Superior temporal gyrus (tissue), 1 donor: Measurements from ENCODE around the gene SLC7A14.

Experiments used
- DNase-seq: peaks from one replicate; pipeline ENCODE4 v3.0.0-alpha.2; 2016; ENCODE audit errors: extremely low spot score

SLC7A14 gene

DNA sequence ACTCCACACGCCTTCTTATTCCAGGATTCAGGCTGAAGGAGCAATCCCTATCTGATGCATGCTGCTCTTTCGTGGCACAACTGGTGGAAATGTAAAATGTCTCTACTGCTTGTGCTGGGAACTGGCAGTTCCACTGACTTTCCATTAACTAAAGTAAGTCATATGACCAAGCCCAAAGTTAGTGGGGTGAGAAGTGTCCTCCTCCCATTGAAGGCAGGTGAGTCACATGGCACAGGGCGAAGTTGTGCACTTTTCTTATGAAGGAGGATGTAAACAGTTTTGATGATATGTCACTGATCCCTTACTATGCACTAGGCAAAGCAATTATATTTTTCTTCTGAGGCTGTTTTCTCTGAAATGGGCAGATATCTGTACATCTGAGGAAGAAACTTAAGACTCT, 51.6 kb downstream of the SLC7A14 start:
- DNase-seq, result no peak

DNA sequence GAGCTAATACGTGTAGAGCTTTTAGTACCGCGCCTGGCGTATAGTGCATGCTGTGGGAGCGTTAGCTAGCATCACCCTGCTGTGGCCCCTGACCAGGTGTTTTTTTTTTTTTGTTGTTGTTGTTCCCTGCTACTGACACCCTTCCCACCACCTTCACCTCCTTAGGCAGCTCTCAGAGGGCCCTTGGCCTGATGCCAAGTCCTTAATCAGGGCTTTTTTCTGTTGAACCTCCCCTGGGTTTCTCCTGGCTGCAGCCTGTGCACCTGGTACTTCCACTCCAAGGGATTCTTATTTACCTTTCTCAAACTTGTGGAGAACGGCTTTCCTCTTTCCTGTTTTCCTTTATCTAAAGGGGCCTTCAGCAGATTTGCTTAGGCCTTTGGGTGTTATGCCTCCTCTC, 53.3 kb downstream of the SLC7A14 start:
- no peak for DNase-seq

DNA sequence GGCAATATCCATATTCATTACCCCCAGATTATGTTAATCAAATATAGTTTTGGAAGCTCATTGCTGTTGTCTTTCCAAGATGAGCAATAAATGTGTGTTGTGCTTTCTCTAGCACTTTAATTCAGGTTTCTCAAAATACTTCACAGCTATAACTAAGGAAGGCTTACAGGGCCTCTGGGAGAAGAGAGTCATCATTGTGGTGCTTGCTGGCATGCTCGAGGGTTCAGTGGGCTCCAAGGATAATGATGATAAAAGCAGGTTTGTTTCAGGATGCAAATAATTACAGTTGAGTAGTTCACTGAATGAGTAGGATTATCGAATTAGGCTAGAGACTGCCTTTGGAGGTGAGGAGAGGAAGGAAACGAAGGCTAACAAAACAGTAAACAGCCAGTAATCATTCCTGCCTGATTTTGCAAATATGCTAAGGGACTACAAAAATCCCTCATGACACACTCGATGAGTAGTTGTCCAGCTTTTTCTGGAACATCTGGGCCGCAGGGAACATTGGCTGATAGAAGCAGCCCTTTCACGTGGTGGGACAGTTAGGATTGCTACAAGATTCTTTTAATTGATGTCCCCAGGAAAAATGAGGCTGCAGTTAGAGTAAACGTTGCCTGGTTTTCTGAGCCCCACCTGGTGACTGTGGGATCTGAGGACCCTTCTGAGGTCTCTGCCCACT, 54.1 kb downstream of the SLC7A14 start:
- DNase-seq, result peak; percentile 42

DNA sequence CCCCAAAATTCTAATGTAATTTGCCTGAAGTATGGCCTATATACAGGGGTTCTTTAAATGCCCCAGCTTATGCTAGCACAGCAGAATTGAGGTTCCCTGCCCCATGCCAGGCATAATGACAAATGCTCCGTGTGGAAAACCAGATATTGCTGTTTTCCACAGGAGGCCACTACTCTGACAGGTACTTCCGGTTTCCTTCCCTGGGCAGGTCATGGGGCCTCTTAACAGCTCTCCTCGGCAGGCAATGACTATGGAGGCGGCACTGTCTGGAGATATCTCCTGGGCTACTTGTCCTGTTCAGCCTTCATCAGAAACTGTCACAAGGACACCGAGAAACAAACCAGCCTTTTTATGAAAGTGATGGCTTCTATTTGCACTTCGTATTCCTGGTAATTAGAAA, 54.8 kb downstream of the SLC7A14 start:
- DNase-seq, result no peak

DNA sequence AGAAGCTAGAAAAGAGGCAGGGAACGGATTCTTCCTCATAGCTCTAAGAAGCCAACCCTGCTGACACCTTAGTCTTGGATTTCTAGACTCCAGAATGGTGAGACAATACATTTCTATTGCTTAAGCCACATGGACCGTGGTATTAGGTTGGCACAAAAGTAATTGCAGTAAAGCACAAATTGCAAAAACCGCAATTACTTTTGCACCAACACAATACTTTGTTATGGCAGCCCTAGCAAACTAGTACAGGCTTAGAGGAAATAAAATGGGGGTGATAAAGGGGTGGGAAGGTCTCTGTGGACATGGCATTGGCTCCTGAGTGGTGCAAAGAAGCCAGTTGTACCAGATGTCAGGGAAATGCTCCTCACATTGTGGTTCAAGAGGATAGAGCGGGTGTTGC, 56.0 kb downstream of the SLC7A14 start:
- DNase-seq, result no peak

DNA sequence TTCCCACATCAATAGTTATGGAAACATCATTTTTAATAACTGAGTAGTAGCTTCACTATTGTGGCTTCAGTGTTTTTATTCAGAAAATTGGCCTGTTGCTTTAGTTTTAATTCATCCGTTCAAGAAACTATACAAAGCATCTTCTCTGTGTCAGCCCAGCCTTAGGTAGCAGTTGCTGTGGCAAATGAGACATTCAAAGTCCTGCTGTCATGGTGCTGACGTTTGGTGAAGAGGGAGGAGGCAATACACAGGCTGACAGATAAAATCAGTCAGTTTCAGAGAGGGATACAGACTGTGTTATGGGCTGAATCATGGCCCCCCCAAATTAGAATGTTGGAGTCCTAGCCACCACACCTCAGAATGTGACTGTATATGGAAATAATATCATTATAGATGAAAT, 56.5 kb downstream of the SLC7A14 start:
- DNase-seq, result no peak

DNA sequence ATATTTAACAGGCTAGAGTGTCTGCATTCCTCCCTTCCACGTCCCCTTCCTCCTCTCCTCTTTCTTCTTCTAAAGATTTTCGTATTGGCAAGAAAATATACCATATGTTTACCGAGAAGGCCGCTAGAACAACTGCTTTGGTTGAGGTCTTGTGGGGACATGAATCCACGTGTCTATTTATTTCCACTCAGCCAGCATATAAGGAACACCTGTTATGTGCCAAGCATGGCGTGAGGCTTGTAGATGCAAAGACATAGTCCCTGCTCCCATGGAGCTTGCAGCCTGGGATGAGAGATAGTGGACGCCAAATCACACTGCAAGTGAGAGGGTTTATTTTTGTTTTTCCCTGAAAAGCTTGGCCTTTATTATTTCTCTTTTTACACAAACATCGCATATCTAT, 57.1 kb downstream of the SLC7A14 start:
- DNase-seq, result no peak

DNA sequence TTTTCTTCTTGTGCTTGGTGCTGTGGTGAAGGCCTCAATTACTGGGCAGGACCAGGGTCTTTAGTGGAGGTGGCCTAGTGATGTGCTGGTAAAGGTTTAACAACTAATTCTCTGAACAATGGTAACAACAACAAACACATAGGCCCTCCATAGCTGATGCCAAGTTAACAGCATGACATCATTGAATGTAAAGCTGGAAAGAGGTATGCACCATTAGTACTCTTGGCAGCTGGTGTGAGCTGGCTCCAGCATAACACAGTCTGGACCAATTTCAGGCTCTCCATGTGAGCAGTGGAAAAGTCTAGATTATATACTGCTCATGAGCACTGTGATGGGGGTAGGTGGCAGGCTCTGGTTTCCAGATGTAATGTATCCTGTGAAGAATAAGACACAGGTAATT, 61.8 kb downstream of the SLC7A14 start:
- no peak for DNase-seq

DNA sequence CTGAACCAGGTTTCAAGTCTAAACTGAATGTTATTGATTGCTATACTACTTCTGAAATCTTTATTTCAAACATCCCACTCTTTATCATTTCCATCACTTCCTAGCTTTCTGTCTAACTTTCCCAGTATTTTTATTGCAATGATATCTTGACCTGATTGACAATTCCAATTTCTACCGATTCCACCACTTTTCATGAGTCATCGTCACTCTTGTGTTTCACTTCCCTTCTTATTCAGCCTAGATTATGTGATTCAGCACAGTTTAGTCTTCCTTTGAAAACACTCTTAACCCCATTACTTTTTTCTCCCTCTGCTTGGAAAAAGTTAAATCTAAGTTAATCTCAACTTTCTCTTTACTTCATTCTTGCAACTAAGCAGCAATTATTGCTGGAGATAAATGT, 62.6 kb downstream of the SLC7A14 start:
- no peak for DNase-seq

DNA sequence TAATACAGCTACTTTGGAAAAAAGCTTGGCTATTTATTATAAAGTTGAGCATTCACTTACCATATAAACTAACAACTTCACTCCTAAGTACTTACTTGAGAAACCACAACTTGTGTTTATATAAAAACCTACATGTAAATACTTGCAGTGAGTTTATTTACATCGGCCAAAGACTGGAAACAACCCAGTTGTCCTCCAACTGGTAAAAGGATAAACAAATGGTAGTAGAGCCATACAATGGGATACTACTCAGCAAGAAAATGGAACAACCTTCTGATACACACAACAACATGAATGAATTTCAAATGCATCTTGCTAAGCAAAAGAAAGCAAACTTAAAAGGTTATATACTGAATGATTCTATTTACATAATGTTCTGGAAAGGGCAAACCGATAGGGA, 63.7 kb downstream of the SLC7A14 start:
- no peak for DNase-seq

DNA sequence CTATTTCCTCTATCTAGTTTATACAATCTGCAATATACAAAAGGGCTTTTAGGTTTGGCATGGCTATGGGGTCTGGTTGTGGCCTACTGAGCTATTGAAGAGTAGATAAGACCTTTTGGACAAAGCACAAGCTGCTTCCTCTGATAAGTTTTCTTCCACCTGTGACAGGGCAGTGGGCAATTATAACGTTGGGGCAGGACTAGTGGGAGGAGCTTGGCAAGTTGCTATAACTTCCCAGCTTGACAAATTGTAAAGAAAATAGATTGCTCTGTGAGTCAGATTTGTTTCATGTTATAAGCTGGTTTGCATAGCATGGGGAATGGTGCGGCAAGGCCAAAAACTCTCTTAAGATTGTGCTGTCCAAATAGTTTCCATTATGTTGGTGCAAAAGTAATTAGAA, 64.9 kb downstream of the SLC7A14 start:
- DNase-seq, result no peak

DNA sequence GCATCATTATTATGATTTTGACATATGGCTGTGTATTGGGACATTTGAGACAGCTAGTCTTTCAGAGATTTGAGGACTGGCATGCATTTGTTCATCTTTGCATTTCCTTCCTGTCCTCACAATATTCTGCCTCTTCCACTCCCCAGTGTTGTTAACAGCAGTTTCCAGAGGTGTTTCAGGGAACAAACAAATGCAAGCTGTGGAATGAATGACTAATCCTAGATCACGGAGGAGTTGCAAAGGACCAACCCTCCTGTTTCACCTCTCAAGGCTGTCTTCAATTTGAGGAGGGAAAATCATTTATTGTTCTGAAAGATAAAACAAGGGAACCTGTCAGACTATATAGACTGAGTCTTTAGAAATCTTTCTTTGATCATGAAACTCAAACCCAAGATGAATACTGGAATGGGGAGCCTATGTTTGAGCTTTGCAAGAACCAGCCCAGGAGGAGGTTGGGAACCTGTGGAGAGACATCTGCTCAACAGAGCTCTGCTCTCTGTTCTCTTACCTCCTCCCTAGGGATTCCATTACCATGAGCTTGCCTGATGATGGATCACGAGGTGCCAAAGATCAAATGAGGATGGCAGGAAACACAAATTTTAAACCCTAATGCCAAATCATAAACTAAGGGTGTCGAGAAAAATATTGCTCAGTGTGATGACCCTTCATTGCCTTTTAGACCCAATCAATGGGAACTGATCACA, 68.5 kb downstream of the SLC7A14 start:
- DNase-seq, result no peak

DNA sequence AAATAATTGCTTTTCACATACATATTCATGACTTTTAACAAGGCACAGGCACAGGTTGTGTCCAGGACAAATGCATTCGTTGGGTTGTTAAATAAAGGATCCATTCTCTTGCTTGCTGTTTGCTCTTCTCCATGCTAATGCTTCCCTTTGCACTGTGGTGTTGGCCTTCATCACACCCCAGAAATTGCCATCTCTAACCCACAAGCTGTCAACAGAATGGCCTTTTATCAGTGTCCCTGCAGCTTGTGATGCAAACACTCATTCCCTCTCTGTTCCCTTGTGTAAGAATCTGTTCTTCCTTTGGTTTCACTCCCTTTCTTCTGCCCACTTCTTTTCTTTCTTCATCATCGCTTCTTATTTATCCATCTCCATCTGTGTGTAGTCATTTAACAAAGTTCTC, 72.2 kb downstream of the SLC7A14 start:
- DNase-seq, result peak; percentile 54

DNA sequence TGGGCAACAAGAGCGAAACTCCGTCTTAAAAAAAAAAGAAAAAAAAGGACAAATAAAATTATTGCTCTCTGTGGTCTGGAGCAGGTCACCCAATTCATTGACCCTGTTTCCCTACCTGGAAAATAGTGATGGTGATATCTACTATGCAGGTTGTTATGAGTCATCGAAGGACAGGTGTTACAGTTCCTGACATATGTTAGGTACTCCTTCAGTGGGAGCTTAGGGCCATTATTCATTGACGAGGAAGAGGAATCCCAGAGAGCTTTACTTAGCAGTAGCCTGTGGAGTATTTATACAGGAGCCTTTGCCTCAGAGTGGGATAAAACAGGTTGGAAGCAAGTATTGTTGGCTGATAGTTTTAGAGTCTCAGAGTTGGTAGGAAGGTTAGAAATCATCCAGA, 74.5 kb downstream of the SLC7A14 start:
- no peak for DNase-seq

DNA sequence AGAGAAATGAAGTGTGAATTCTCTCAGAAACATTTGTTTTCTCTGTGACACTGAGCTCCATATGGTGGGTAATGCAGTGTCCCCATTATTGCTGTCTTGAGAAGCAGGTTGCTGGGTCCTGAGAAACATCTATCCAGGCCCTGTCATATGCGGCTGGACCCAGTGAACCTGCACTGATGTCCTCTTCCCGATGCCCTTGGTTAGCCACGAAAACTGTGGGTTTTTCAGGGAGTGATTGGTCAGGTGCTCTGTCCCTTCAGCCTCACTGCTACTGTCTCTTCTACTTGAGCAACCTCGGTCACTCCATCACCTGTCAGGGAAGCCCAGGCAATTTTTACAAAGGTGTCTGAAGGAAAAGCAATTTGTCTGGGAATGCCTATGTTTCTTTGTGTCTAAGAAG, 77.0 kb downstream of the SLC7A14 start:
- DNase-seq, result no peak

DNA sequence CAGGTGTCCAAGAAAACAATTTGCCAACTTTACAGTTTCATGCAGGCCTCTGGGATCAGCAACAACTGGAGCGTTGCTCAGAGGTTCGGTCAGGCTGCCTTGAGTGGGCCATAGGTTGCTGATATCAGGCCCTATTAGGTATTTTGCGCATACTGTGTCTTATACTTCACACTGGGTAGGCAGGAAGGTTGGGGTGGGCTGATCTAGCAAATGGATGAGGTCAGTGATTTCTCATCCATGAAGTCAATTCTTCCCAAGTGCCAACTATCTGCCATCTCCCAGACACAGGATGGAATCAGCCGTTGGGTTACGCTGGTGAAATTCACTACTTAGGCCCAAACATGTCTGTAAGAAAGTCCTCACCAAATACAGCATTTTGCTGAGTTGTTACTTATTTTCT, 77.6 kb downstream of the SLC7A14 start:
- DNase-seq, result no peak

DNA sequence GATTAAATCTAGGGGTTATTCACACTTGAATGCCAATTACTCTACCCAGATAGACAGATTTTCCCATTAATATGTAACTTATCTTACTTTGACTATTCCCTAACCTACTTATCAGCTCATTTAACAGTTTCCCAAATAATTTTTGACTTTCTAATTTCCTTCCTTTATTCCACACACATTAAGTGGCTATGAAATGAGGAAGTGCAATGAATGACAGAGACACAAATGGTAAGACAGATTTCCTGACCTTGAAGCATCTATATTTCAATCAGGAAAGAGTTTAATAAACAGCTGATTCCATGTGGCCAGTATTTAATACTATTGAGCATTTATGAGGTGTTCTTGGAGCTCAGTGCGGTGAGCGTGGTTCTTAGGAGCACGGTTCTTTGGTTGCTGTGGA, 78.8 kb downstream of the SLC7A14 start:
- DNase-seq, result no peak

DNA sequence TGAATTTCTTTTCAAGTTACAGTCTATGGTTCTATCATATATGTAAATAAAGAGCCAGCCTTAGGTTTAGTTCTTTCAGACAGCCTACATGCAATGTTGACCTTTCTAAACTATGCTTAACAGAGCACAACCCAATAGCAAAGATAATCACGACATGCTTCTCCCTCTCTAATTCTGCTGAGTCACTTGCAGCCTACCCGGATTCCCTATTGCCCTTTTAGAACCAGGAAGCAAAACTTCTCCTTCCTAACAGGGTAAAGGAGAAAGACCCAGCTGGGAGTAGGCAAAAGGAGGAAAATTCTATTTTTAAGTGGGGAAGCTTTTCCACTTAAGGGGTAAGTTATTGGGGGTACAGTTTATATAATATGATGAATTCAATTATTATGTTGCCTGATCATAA, 79.3 kb downstream of the SLC7A14 start:
- DNase-seq, result peak; percentile 66

DNA sequence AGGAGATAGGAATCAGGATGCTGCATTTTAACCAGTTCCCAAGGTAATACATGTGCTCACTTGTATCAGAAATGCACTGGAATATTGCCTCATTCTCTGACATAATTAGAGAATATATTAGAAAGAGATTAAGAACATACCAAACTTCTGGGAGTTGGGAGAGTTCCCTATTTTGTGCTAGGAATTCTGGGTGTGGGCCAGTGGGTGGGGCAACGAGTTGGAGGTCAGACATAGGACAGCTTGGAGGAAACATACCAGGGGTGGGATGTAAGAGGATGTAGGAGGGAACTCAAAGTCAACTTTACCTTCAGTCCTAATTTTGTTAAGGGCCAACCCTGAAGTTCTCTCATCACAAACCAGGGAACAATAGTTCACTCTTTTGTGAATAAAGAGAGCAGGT, 83.6 kb downstream of the SLC7A14 start:
- no peak for DNase-seq

DNA sequence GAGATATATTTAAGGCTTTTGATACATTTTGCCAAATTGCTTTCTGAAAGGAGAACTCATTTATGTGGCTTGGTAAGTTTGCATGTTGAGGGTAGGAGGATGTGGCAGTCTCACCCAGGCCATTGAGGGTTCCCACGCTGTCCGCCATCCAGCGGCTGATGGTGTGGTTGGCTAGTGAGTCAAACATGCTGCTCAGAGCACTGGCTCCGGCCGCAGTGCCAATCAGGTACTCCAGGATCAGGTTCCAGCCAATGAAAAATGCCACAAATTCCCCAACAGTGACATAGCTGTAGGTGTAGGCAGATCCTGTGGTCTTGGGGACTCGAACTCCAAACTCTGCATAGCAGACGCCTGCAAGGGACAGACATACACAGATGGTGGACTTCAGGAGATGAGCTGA, 84.9 kb downstream of the SLC7A14 start:
- no peak for DNase-seq

DNA sequence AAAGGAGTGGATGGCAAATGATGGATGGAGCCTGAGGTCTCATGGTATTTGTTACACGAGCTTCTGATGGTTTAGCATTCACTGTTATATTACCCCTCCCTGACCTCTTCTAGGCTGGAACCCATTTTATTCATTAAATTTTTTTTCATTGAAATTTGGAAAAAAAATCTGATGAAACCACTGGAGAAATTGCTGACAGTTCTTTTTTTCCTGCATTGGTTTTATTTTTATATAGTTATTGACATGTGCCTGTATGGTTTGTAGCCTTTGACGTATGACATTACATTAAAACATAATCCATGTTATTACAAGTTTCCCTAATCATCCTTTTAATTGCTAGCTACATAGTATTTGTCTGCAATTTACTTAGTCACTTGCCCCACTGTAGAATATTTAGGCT, 85.4 kb downstream of the SLC7A14 start:
- DNase-seq, result no peak

DNA sequence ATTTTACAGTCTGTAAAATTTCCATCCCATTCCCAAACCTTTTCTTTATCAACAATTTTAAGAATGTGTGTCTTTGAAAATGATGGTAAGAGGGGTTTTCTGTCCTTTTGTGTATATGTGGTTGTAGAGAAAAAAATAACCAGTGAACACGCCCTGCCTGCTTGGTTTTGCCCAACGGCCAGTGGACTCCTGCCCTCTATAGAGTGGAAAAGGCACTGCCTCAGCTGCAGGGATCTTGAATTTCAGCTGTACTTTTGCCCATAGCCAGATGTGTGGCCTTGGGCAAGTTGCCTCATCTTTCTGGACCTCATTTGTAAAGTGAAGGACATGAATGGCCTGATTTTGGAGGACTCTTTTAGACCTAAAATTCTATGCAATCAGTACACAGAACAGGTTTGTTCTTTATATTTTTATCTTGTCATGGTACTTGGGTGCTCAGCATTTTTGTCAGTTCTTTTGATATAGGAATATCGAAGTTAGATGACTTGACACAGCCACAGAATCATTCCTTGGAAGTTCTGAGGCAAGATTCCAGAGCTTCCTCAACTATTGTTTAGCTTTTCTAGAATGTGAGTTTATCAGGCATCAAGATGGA, 86.2 kb downstream of the SLC7A14 start:
- DNase-seq, result peak; percentile 77
